Stimulated activated CD4-positive, alpha-beta T cell treated with anti-CD3 and anti-CD28 coated beads, Interleukin-1b, Interleukin-23, amount 100 ng/mL, for 48 hours (primary cell): ENCODE results near the gene ZNF429.
A peak's percentile ranks its signal among the peaks of the same experiment; 100 is the strongest.
"Not testable (repeated sequence)": the region's sequence is repeated elsewhere in the genome, so short reads cannot be mapped to it uniquely, and the experiment has no call there.

Experiments used
- DNase-seq: peaks from one replicate; pipeline ENCODE4 v3.0.0-alpha.2; 2020

The ZNF429 gene

DNA sequence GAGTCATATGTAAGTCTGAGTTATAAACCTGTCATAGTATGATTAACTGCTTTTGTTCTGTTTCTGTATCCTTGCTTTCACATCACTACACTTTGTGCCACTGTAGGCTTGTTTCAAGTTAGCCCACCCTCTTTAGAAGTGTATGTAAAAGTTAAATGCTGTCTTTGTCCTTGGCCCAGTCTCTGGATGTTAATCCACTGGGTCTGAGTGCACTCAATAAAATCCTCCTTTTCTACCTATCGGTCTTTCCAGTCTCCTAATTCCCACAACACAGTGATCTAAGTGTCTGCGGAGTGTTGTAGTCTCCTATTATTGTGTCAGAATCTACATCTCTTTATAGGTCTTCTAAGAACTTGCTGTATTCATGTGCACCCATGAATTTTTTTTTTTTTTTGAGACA is 14.1 kb downstream of the ZNF429 start:
- DNase-seq: no peak

DNA sequence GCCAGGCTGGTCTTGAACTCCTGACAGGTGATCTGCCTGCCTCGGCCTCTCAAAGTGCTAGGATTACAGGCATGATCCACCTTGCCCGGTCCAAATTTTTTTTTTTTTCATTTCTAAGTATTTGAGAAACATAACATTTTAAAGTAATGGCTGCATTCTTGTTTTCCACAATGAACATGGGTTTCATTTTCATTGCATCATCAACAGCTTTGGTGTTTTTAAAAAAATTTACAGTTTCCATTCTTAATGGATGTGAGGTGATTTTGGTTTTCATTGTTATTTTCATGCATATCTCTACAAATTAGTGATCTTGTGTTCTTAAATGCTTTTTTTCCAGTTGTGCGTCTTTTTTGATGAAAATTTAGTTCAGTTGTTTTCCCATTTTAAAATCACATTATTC is 27.5 kb downstream of the ZNF429 start:
- no peak for DNase-seq

DNA sequence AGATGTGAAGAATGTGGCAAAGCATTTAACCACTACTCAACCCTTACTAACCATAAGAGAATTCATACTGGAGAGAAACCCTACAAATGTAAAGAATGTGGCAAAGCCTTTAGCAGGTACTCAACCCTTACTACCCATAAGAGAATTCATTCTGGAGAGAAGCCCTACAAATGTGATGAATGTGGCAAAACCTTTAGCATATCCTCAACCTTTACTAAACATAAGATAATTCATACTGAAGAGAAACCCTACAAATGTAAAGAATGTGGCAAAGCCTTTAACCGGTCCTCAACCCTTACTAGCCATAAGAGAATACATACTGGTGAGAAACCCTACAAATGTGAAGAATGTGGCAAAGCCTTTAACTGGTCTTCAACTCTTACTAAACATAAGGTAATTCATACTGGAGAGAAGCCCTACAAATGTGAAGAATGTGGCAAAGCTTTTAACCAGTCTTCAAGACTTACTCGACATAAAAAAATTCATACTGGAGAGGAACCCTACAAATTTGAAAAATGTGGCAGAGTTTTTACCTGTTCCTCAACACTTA is 31.4 kb downstream of the ZNF429 start:
- not testable (repeated sequence) for DNase-seq

DNA sequence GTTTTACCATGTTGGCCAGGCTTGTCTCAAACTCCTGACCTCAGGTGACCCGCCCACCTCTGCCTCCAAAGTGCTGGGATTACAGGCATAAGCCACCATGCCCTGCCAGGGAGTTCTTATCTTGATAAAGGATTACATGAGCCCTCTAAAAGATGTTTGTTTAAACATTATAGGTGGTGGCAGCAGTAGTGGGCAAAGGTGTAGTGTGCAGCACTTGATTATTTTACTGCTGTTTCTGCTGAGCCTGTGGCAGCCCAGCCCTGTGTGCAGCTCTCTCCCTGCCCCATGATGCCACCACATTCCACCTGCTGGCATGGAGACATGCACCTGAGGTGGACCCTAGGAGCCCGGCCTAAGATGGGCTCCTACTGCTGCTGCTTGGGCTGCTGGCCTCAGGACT is 54.0 kb downstream of the ZNF429 start:
- DNase-seq: no peak

DNA sequence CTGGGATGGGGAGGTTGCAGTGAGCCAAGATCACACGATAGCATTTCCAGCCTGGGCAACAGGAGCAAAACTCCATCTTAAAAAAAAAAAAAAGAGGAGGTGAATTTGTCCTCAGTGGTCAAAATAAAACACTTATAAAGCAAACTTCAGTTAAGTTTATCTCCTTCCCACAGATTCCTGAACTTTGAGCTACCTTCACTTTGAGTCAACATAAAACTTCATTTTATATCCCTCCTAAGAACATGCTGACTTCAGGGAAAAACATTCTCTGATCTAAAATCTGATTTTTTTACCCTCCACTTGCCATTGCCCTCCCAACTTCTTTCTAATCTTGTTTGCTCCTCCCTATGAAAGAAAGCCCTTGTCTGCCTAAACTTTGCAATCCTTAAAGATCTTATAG is 59.0 kb downstream of the ZNF429 start:
- no peak for DNase-seq

DNA sequence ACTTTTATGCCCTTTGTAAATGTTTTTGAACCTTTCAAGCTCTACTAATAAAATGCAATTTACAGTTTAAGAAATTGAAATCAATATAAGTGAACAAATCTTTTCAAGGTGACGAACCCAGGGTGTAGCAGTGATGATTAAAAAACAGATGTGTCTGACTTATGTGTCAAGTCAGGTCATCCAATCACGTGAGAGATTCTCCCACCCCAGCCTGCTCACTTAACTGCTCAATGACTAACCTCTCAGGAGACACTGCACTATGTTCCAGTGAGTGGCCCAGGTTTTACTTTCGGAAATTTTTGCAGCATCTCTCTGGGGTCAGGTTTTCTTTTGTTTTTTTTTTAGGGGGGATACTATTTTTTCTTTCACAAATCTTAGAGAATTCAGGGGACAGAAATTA is 60.7 kb downstream of the ZNF429 start:
- peak; percentile 64 for DNase-seq

DNA sequence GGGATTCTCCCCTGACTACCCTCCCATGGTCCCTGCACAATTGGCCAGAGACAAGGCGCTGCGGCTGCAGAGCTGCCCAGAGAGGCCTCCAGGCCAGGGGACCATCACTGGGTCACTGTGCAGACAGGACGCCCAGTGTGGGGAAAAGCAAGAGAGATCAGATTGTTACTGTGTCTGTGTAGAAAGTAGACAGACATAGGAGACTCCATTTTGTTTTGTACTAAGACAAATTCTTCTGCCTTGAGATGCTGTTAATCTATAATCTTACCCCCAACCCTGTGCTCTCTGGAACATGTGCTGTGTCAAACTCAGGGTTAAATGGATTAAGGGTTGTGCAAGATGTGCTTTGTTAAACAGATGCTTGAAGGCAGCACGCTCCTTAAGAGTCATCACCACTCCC is 62.4 kb downstream of the ZNF429 start:
- not testable (repeated sequence) for DNase-seq

DNA sequence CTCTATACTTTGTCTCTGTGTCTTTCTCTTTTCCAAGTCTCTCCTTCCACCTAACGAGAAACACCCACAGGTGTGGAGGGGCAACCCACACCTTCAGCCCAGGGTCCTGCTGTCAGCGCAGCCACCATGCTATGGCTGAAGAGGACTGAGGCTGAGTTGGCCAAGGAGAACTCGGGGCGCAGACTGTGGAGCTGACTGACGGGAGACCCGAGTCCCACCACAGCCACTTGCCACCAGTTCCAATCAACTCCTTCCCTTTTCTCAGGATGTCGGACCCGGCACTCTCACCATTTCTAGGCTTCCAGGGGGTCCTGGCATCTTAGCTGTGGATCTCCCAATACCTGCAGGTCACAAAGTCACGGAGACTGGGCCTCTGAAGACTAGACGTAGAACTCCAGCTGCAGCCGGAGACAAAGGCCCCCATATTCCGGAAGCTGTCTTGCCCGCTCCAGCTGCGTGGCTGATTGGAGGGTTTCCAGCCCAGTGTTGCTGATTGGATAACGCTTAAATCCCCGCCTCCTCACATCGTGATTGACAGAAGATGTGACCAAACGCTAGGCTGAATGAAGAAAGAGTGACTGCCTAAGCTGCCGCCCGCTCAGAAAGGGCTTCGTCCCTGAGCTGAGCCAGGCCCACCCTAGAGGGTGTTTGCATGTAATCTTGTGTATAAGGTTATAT is 63.6 kb downstream of the ZNF429 start:
- DNase-seq: peak; percentile 93

DNA sequence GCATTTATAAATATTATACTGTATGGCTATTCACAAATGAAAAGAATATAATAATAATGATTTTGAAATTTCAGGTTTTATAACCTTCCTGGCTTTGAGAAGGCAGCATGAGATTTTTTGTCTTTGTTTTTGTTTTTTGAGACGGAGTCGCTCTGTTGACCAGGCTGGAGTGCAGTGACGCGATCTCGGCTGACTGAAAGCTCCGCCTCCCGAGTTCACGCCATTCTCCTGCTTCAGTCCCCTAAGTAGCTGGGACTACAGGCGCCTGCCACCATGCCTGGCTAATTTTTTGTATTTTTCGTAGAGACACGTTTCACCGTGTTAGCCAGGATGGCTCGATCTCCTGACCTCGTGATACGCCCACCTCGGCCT is 64.1 kb downstream of the ZNF429 start:
- peak; percentile 77 for DNase-seq

DNA sequence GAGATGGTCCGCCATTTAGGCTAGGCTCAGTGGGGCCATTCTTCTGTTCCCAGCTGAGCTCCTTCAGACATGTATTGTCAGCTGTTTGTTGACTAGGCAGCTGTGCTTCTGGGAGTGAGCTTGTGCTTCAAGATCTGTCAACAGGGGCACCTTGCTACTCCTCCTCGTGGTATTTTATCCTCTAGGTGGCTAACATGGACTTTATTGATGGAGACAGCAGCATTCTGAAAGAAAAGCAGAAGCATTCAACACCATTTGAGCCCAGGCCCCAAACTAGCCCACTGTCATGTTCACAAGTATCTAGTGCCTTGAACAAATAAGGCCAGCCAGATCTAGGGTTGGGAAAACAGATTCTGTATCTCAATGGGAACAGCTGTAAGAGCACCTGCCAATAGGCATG is 65.9 kb downstream of the ZNF429 start:
- no peak for DNase-seq

DNA sequence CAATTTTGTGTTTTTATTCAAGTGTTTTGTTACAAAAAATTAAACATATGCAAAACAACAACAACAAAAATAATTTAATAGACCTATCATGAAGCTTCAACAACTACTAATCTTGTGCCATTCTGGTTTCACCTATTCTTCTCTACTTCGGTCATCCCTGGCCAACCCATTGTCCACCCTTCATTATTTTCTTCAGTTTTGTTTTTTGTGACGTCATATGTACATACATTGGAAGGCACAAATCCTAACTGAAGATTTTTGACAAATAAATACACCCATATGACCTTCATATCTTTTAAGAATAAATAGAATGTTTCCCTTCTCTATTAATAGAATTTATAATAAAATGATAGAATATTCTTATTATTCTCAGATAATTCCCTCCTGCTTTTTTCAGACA is 69.2 kb downstream of the ZNF429 start:
- DNase-seq: no peak

DNA sequence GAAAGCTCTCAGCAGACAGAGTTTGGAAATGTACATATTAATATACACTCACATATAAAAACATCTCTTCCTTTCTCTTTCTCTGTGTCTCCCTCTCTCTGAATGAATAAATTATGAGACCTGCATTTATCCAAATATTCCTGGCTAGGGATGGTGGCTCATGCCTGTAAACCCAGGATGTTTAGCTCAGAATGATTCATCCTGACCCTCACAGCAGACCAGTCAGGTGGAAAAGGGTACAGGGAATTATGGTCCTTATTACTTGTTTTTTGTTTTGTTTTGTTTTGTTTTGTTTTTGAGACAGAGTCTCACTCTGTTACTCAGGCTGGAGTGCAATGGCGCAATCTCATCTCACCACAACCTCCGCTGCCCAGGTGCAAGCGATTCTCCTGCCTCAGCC is 71.1 kb downstream of the ZNF429 start:
- DNase-seq: no peak

DNA sequence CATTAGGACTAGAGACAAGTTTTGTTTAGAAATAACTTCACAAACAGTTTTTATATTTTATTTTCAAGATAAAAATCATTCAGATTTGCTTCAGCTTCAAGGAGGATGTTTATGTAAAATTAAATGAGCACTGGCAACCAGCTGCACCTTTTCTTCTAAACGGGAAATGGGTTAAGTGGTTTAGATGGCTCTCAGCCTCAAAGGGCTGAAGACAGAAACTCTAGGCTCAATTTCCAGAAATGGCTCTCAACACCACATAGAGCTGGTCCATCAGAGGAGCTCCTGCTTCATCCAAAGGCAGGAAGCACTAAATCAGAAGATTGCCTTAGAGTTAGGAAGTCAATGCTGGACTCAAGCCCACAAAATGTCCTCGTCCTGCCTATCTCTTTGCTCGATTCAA is 74.7 kb downstream of the ZNF429 start:
- no peak for DNase-seq

DNA sequence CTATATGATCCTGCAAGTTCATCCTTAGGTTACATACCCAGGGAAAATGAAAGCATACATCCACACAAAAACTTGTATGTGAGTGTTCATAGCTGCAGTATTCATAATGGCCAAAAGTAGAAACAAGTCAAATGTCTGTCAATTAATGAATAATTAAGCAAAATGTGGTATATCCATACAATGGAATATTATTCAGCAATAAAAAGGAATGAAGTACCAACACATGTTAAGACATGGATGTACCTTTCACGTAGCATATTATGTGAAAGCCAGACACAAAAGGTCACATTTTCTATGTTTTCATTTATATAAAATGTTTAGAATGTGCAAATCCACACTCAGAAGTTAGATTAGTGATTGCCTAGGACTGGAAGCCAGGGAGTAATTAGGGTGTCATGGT is 75.4 kb downstream of the ZNF429 start:
- no peak for DNase-seq

DNA sequence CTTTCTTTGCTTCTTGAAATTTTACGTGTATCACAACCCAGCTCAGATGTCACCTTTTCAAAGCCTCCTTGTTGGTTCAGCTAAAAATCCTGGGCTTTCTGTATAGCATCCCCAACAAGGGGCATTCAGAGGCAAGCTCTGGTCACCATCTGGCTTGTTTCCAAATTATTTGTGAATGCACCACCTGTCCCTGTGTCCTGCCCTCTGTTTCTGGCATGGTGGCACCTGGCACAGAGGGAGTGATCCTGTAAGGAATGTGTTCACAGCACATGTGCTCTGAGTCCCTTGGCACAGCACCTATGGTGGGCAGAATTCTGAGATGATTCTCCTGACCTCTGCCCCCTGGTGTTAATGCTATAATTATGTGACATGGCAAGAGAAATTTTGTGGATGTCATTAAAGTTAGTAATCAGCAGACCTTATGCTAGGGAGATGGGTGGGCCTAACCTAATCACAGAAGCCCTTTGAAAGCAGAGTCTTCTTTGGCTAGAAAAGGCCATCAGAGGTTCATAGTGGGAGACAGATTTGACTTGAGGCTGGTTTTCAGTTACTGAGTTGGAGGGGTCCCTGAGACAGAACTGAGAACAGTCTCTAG is 76.3 kb downstream of the ZNF429 start:
- DNase-seq: no peak

DNA sequence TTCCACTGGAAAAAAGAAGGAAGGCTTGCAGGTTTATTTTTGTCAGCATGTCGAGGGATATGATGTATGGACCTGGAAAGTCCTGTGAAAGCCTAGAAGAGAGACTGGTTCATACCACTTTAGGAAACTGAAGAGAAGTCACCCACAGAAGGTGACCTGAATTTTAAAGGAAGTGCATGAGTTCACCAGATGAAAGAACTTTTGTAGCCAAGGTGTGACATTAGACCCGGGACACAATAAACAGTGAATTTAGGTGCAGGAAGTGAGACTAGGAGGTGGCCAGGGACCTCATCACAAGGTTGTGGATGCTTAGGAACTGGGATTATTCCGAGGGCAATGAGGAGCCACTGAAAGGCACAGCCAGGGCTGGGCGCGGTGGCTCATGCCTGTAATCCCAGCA is 79.1 kb downstream of the ZNF429 start:
- DNase-seq: no peak

DNA sequence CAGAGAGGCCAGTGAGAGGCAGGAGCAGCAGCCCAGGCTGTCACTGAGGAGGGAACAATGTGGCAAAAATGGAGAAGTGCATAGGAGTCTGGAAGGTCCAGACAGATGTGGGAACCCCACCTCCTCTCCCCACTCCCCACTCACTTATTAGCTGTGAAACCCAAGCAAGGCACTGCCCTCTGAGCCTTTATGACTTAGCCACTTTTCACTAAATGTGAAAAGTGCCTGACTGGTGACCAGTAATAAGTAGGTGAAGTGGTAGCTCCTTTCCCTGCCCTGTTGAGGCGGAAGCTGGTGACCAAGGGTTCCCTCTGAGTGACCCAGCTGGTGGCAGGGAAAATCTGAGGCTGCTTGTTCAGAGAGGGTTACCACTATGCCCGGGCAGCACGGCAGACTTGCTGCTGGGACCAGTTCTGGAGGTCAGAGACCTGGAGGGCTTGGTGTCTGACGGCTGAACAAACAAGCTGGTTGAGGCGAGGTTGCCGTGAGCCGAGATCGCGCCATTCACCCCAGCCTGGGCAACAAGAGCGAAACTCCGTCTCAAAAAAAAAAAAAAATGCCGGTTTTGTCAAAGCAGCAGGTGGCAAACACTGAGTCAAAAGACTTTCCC is 80.0 kb downstream of the ZNF429 start:
- no peak for DNase-seq

DNA sequence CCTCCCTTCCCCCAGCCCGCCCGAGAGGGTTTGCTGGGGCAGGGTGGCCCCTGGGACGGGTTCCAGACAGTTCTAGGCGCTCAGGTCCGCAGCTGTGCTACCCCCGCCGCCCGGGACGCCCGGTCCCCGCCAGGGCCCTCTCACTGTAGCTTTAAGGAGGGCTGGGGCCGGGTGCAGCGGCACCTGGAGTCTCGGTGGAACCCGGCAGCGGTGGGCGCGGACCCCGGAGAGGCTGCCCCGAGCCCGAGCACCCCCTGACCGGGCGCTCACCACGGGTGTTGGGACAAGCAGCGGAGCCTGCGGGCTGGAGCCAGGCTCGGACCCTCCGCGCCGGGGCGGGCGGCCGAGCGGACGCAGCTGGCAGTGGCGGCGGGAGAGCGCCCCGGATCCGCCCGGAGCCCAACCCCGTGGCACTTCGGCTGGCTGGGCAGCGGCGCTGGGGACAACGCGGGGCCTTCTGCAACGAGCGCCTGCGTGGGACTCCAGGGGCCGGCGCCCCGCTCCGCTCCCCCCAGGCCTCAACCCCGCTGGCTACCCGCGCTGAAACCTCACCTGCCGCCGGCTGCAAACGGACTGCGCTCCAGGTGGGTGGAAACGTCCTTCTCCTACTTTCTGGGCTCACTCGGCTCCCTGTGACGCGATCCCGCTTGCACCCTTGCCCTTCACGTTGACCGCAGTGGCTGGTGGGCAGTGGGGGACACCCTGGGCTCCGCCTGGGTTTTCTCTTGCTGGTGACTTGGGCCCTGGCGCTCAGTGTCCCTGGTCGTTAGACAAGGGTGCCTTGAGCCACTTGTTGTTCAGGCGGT is 81.1 kb downstream of the ZNF429 start:
- peak; percentile 19 for DNase-seq

DNA sequence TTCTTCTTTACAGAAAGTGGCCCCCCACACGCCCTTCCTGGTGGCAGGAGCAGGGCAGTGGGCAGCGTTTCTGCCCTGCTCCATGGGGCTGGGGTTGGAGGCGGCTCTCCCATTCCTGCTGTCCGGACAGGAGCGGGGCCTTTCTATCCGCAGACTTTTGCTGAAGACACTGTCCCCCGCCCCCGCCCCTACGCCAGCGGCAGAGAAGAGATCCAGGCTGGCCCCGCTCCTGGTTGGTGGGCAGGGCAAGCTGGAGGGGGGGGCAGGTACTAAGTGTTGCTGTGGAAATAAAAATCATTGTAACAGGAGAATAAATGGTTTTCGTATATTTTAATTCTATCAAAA is 81.7 kb downstream of the ZNF429 start:
- no peak for DNase-seq

DNA sequence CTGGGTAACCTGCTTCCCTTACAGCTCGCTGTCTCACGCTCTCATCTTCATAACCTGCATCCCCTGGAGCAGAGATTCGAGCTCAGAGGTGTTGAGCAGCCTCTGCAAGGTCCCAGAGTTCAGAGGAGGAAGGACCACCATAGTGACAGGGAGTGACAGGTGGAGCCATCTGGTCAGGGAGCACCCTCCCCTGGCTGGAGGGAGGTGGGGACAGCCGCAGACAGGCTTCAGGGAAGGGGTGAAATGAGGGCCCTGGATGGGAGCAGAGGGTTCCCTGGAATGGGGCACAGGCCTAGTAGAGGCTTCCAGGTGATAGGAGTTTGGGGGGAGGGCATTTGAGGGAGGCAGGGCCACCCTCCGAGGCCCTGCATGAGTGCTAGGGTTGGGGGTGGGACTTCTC is 82.1 kb downstream of the ZNF429 start:
- no peak for DNase-seq

DNA sequence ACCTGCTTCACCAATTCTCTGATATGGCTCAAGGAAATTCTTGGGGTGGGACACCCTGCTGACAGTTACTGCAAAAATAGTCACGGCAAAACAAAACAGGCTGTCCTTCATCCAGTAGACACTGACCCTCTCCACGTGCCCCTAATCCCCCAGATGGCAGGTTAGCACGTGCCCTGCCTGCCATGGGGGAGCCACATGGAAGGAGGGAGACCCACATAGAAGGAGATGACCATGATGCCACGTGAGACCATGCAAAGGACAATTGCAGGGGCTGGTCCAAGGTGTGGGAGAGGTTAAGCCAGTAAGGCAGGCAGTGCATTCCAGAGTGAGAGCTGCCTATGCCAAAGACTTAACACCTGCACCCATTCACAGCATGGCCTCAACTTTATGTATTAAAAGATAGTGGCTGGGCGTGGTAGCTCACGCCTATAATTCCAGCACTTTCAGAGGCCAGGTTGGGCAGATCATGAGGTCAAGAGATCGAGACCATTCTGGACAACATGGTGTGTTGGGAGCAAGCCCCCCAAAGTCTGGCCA is 82.7 kb downstream of the ZNF429 start:
- DNase-seq: no peak

DNA sequence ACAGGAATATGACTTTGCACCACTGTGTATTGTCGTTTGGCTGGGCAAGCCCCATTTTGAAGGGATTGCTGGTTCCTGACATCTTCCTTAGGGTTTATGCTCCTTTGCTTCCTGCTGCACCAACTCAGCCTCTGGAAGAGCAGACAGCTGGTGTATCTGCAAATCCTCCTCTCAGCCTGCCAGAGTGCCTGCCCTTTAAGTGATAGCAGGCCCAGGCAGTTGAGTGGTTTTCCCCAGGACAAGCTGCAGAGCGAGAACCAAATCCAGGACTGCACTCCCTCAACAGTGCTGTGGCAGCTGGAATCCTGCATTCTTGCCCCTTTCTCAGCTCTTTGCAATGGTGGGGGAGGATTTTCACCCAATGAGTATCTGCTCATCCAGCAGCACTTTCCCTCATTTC is 85.5 kb downstream of the ZNF429 start:
- no peak for DNase-seq

DNA sequence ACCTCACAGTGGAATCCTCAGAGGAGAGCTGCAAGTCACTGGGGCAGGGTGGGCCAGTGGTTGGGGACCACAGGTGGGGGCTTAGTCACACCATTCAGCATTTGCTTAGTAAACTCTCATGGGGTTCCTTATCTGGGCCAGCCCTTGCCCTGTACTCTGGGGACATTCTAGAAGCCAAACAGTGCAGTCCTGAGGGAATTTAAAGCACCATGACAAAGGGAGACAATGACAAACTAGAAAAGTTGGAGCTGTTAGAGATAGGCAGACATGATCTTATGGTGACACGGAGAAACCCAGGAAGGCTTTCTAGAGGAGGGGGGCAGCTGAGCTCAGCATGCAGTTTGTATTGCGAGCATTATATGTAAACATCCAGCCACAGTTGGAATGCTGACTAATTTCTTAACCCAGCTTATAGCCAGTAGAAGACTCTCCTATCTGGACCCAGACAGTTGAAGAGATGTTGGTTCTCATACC is 87.6 kb downstream of the ZNF429 start:
- no peak for DNase-seq
